ENCODE measurements around the gene HIVEP1.

HIVEP1 gene

GRCh38 chr6:11994875-11995461 is 17.1 kb upstream of the HIVEP1 start:
- no peak for DNase-seq (ENCODE audit: low read depth in 3 of 3)

- no peak for DNase-seq (ENCODE audit: low read depth in 3 of 3)
Observed at GRCh38 chr6:11996751-11997150, 15.4 kb upstream of the HIVEP1 start.

- no peak for DNase-seq (ENCODE audit: low read depth in 3 of 3)
Observed at GRCh38 chr6:11999246-11999645, 12.9 kb upstream of the HIVEP1 start.

- no peak for DNase-seq (ENCODE audit: low read depth in 3 of 3)
Observed at GRCh38 chr6:12000174-12000573, 11.9 kb upstream of the HIVEP1 start.

GRCh38 chr6:12001004-12001705 is 11.0 kb upstream of the HIVEP1 start:
- no peak for DNase-seq (ENCODE audit: low read depth in 3 of 3)

GRCh38 chr6:12001706-12002435 is 10.2 kb upstream of the HIVEP1 start:
- DNase-seq (ENCODE audit: low read depth in 3 of 3), result no peak

GRCh38 chr6:12007473-12007872 is 4.6 kb upstream of the HIVEP1 start:
- DNase-seq (ENCODE audit: low read depth in 3 of 3), result no peak

GRCh38 chr6:12007887-12008286 is 4.2 kb upstream of the HIVEP1 start:
- DNase-seq (ENCODE audit: low read depth in 3 of 3), result no peak

GRCh38 chr6:12008366-12009179 is 3.5 kb upstream of the HIVEP1 start:
- peak; percentile 58 to 71 (median 65) for DNase-seq (ENCODE audit: low read depth in 3 of 3)

- no peak for DNase-seq (ENCODE audit: low read depth in 3 of 3)
Observed at GRCh38 chr6:12009180-12009685, 2.9 kb upstream of the HIVEP1 start.

- DNase-seq (ENCODE audit: low read depth in 3 of 3), result no peak
Observed at GRCh38 chr6:12009876-12010634, 2.1 kb upstream of the HIVEP1 start.

GRCh38 chr6:12010635-12011275 is 1.4 kb upstream of the HIVEP1 start:
- DNase-seq (ENCODE audit: low read depth in 3 of 3), result peak in 1 of 3 donors; percentile 16

- DNase-seq (ENCODE audit: low read depth in 3 of 3), result peak; percentile 93 to 97 (median 94)
Observed at GRCh38 chr6:12011276-12012037, 655 bp upstream of the HIVEP1 start.

GRCh38 chr6:12012558-12013306 is 620 bp downstream of the HIVEP1 start:
- DNase-seq (ENCODE audit: low read depth in 3 of 3), result peak; percentile 62 to 73 (median 64)

GRCh38 chr6:12013307-12013719 is 1.2 kb downstream of the HIVEP1 start:
- DNase-seq (ENCODE audit: low read depth in 3 of 3), result no peak

GRCh38 chr6:12014027-12014872 is 2.1 kb downstream of the HIVEP1 start:
- DNase-seq (ENCODE audit: low read depth in 3 of 3), result no peak

- no peak for DNase-seq (ENCODE audit: low read depth in 3 of 3)
Observed at GRCh38 chr6:12014873-12015149, 2.7 kb downstream of the HIVEP1 start.

- no peak for DNase-seq (ENCODE audit: low read depth in 3 of 3)
Observed at GRCh38 chr6:12017263-12017662, 5.2 kb downstream of the HIVEP1 start.
